Measurements from ENCODE around the gene DKC1. TPM values are rescaled to one million over a fixed set of nuclear protein-coding genes. Genes with fewer than 3 reads are reported as not detected.

The DKC1 gene
- total and polyA plus RNA-seq, 2 of the 13 experiments (the other 11 are each of a cell fraction or from before 2014, with no cell fraction given): 61.6 to 102 TPM

- TF ChIP-seq ZBTB7A (CRISPR knock-in tag; IDR thresholded peaks at IDR 0.05) (no peak), ZNF331 (CRISPR knock-in tag; IDR thresholded peaks at IDR 0.05) (no peak), PLRG1 (conservative IDR thresholded peaks at IDR 0.05) (no peak), TAF15 (IDR thresholded peaks at IDR 0.05; ENCODE audit: low read depth, low read length, poor library complexity, severe bottlenecking) (no peak), ZIK1 (CRISPR knock-in tag; IDR thresholded peaks at IDR 0.05; ENCODE audit: borderline replicate concordance, low read depth) (no peak), ZBTB42 (CRISPR knock-in tag; IDR thresholded peaks at IDR 0.05) (no peak), SNAPC4 (CRISPR knock-in tag; IDR thresholded peaks at IDR 0.05) (no peak)
Observed at GRCh38 chrX:154762537-154763296, at the start of gene DKC1 (continued).

- no peaks in the 10 kb centered on the region for H4K20me1 ChIP-seq (ENCODE audit: insufficient read depth, low read length)
- H3K79me2 ChIP-seq (ENCODE audit: insufficient read depth, low read length): no peaks in the 10 kb centered on the region
- peak; percentile 93 for FAIRE-seq
- peak; percentile 67 for ATAC-seq
- no peak overlapping the region for H3K4me3 ChIP-seq (replicated peaks in 1 of 3; ENCODE audit: insufficient read depth in 1 of 3, low read depth in 2 of 3, low read length in 3 of 3)
- H3K36me3 ChIP-seq (replicated peaks in 1 of 2; ENCODE audit: control insufficient read depth in 1 of 2, insufficient read depth in 2 of 2, low read length in 2 of 2): no peaks in the 10 kb centered on the region
- TF ChIP-seq ZBTB26 (CRISPR knock-in tag; IDR thresholded peaks at IDR 0.05; ENCODE audit: borderline replicate concordance) (no peak), CTCF (CRISPR knock-in tag; IDR thresholded peaks at IDR 0.05) (peak; percentile 74), STAG1 (CRISPR knock-in tag; IDR thresholded peaks at IDR 0.05) (peak; percentile 66), SMC3 (IDR thresholded peaks at IDR 0.05; ENCODE audit: low read length) (peak; percentile 47; the same call in 1 of the 2 replicates)
- 0% methylated on average over 2 of the region's 2 CpGs for WGBS (ENCODE audit: low lambda C conversion rate)
- intact Hi-C loops (cut with micrococcal nuclease; ENCODE audit: unreplicated experiment): no loop called here
- H3K9me3 ChIP-seq (ENCODE audit: low read length): no peaks in the 10 kb centered on the region
- DNase-seq (ENCODE audit: low spot score): peak; percentile 12
- CTCF ChIA-PET (ENCODE audit: low intra/inter-chr PET ratio, low total read pairs): no interaction called here
- no peaks in the 10 kb centered on the region for H3K4me1 ChIP-seq (ENCODE audit: insufficient read depth, low read length)
- no TSS peak for BruUV-seq (replicated peaks)
- POLR2A ChIA-PET: no interaction called here
- H3K4me2 ChIP-seq (ENCODE audit: low read depth, low read length): no peak overlapping the region
- no peaks in the 10 kb centered on the region for H3K27me3 ChIP-seq (ENCODE audit: control insufficient read depth in 1 of 2, insufficient read depth in 2 of 2, low read length in 2 of 2)
- H2AFZ ChIP-seq (ENCODE audit: low read length): no peak overlapping the region
- in situ Hi-C loops (cut with HindIII; ENCODE audit: extremely low pct_ligation_motif_present, low pct_unique_long_range_greater_than_20kb): no loop called here
- no peak overlapping the region for H3K9ac ChIP-seq (ENCODE audit: insufficient read depth, low read depth, low read length)
- no peak overlapping the region for H3K27ac ChIP-seq (ENCODE audit: extremely low read length, insufficient read depth, low read length)
Observed at GRCh38 chrX:154714925-154715324, 47.7 kb upstream of the DKC1 start.

Measured in HepG2 (cell line).